Frontal cortex (tissue), 4 donors: ENCODE data around the gene KNOP1. TPM values are rescaled to one million over a fixed set of nuclear protein-coding genes. Genes with fewer than 3 reads are reported as not detected.

Experiments
- DNase-seq, 2 donors: peaks; one replicate each; pipeline ENCODE4 v3.0.0; 2012; ENCODE audit warnings: low spot score in 2 of 2
- FAIRE-seq: peaks from 2 replicates; lab custom pipeline; 2012; peaks lifted over from hg19 to GRCh38; lab: Jason Lieb, UNC
- total RNA-seq: library from RNA; depleted of rRNA; stranded (reverse); fragments of >200 nt; gene quantifications from one replicate; pipeline ENCODE4 v1.2.3, GENCODE V29; 2014
- donor health status: control.
- donor health status: control.
- donor health status: control.

KNOP1 gene
- total RNA-seq, 1 donor from 2014 or later: 20.0 TPM

- DNase-seq (no peak), FAIRE-seq (no peak)
Measured at GRCh38 chr16:19655242-19655777, 62.7 kb downstream of the KNOP1 start.

GRCh38 chr16:19654147-19654546 lies 63.9 kb downstream of the KNOP1 start:
- FAIRE-seq (no peak), DNase-seq (no peak)

Other genes with a start within 250 kb of the KNOP1 start
- gene GDE1, start 196.1 kb downstream of the KNOP1 start, total RNA-seq: 43.6 TPM
- 73.8 TPM for gene CCP110, start 194.3 kb downstream of the KNOP1 start, total RNA-seq
- 55.8 TPM for gene VPS35L, start 162.5 kb downstream of the KNOP1 start, total RNA-seq
- gene IQCK, start within 50 bp of the KNOP1 start, total RNA-seq: 10.2 TPM
- 35.1 TPM for gene GPRC5B, start 166.6 kb upstream of the KNOP1 start, total RNA-seq